H1 (cell line): ENCODE measurements around the gene MAP3K14. TPM values are rescaled to one million over a fixed set of nuclear protein-coding genes. Genes with fewer than 3 reads are reported as not detected.

Experiments used
- CTCF ChIA-PET: fragments of 300-600 bp; sonication (Branson Sonifier 250); formaldehyde crosslinking; loops from one replicate; lab custom pipeline; 2021; ENCODE audit not compliant: partially characterized antibody; lab: Charles Lee
- POLR2A ChIA-PET: fragments of 300-600 bp; sonication (Branson Sonifier 250); formaldehyde crosslinking; loops from one replicate; lab custom pipeline; 2021; ENCODE audit warnings: inconsistent platforms; ENCODE audit not compliant: partially characterized antibody; lab: Charles Lee
- DNase-seq, 2 experiments: peaks; one replicate each; pipeline versions ENCODE4 v3.0.0 to v3.0.0-alpha.2; 2010 to 2022; ENCODE audit warnings: low spot score in 2 of 2, low read depth in 1 of 2, mixed read lengths in 1 of 2
- FAIRE-seq: peaks from 2 replicates; lab custom pipeline; 2011; peaks lifted over from hg19 to GRCh38; lab: Jason Lieb, UNC
- H2AFZ ChIP-seq: 2 replicates; pipeline ENCODE4 v1.8.1; 2012; ENCODE audit warnings: low read length, inconsistent platforms
- H2AK5ac ChIP-seq: 2 replicates; pipeline ENCODE4 v1.6.1; 2013; ENCODE audit warnings: low read depth, low read length
- H2BK120ac ChIP-seq: replicated peaks from 2 replicates; pipeline ENCODE3; 2013; ENCODE audit warnings: low read depth, low read length, inconsistent platforms
- H2BK12ac ChIP-seq: 2 replicates; pipeline ENCODE4 v1.6.1; 2013; ENCODE audit warnings: low read depth, low read length
- H2BK15ac ChIP-seq: 2 replicates; pipeline ENCODE4 v1.6.1; 2013; ENCODE audit warnings: low read length
- H2BK20ac ChIP-seq: 2 replicates; pipeline ENCODE4 v1.6.1; 2013; ENCODE audit warnings: low read length
- H2BK5ac ChIP-seq: 2 replicates; pipeline ENCODE4 v1.6.1; 2013; ENCODE audit warnings: low read depth, low read length
- H3K14ac ChIP-seq: 2 replicates; pipeline ENCODE4 v1.6.1; 2013; ENCODE audit warnings: inconsistent platforms; ENCODE audit not compliant: insufficient read length
- H3K18ac ChIP-seq: 2 replicates; pipeline ENCODE4 v1.6.1; 2013; ENCODE audit warnings: low read length; ENCODE audit errors: extremely low read depth
- H3K23ac ChIP-seq: 2 replicates; pipeline ENCODE4 v1.6.1; 2013; ENCODE audit warnings: inconsistent platforms; ENCODE audit not compliant: insufficient read length
- H3K23me2 ChIP-seq: 2 replicates; pipeline ENCODE4 v1.6.1; 2013; ENCODE audit warnings: low read depth, low read length
- H3K27ac ChIP-seq: 2 replicates; pipeline ENCODE4 v1.6.1; 2011; ENCODE audit warnings: low read depth, low read length, inconsistent platforms
- H3K27me3 ChIP-seq, 4 experiments: replicated peaks in 1 of 4; 1 replicate in 1 of 4; 2 replicates in 3 of 4; pipeline versions ENCODE4 v1.6.1 to v1.8.1; 2011 to 2013; ENCODE audit warnings: low read length in 3 of 4, mild to moderate bottlenecking in 3 of 4, inconsistent platforms in 2 of 4, mixed read lengths in 2 of 4, moderate library complexity in 1 of 4; ENCODE audit not compliant: control insufficient read depth in 3 of 4, insufficient read depth in 3 of 4; ENCODE audit errors: extremely low read depth in 1 of 4
- H3K36me3 ChIP-seq, 4 experiments: 2 replicates each; pipeline versions ENCODE4 v1.6.1 to v1.8.1; 2011 to 2013; ENCODE audit warnings: mild to moderate bottlenecking in 4 of 4, low read length in 3 of 4, moderate library complexity in 2 of 4, control low read depth in 1 of 4, inconsistent platforms in 1 of 4; ENCODE audit not compliant: insufficient read depth in 4 of 4, control insufficient read depth in 2 of 4
- H3K4ac ChIP-seq: replicated peaks from 2 replicates; pipeline ENCODE3; 2013; ENCODE audit warnings: low read length, low read depth, mixed read lengths, inconsistent platforms; ENCODE audit not compliant: insufficient read length
- H3K4me1 ChIP-seq, 4 experiments: replicated peaks in 1 of 4; 1 replicate in 1 of 4; 2 replicates in 3 of 4; pipeline versions ENCODE4 v1.6.1 to v1.8.1; 2011 to 2013; ENCODE audit warnings: low read length in 3 of 4, inconsistent platforms in 2 of 4, mixed read lengths in 1 of 4; ENCODE audit not compliant: insufficient read depth in 4 of 4, control insufficient read depth in 3 of 4
- H3K4me2 ChIP-seq, 2 experiments: 2 replicates each; pipeline versions ENCODE4 v1.6.1 to v1.8.1; 2011 to 2013; ENCODE audit warnings: low read depth in 2 of 2, low read length in 2 of 2, control low read depth in 1 of 2, inconsistent platforms in 1 of 2, mild to moderate bottlenecking in 1 of 2; ENCODE audit not compliant: insufficient read depth in 1 of 2
- H3K4me3 ChIP-seq, 4 experiments: fragments of 200-600, 300-600 bp in 1 of 4; sonication (generic), shearing (Covaris generic), sonication (Bioruptor Twin) in 1 of 4; 2 replicates each; pipeline versions ENCODE4 v1.5.1 to v1.8.1; 2011 to 2016; ENCODE audit warnings: low read length in 4 of 4, low read depth in 3 of 4, control low read depth in 2 of 4, inconsistent platforms in 2 of 4, mild to moderate bottlenecking in 2 of 4, mixed read lengths in 1 of 4, moderate library complexity in 1 of 4; ENCODE audit not compliant: insufficient read depth in 2 of 4; ENCODE audit errors: extremely low read depth in 1 of 4
- H3K56ac ChIP-seq: replicated peaks from 2 replicates; pipeline ENCODE3; 2013; ENCODE audit warnings: low read depth, mild to moderate bottlenecking, mixed read lengths, low read length, inconsistent platforms; ENCODE audit not compliant: insufficient read length
- H3K79me1 ChIP-seq: 2 replicates; pipeline ENCODE4 v1.6.1; 2013; ENCODE audit warnings: low read depth, low read length, control low read depth
- H3K79me2 ChIP-seq, 2 experiments: 2 replicates each; pipeline versions ENCODE4 v1.6.1 to v1.8.1; 2012 to 2013; ENCODE audit warnings: low read length in 2 of 2, mild to moderate bottlenecking in 2 of 2, inconsistent platforms in 1 of 2; ENCODE audit not compliant: insufficient read depth in 2 of 2, control insufficient read depth in 1 of 2
- H3K9ac ChIP-seq, 4 experiments: replicated peaks in 1 of 4; 1 replicate in 1 of 4; 2 replicates in 3 of 4; pipeline versions ENCODE4 v1.6.1 to v1.8.1; 2011 to 2013; ENCODE audit warnings: low read depth in 3 of 4, low read length in 3 of 4, control low read depth in 2 of 4, mild to moderate bottlenecking in 2 of 4, moderate library complexity in 2 of 4, inconsistent platforms in 1 of 4; ENCODE audit errors: extremely low read depth in 1 of 4
- H3K9me3 ChIP-seq, 2 experiments: 2 replicates each; pipeline versions ENCODE4 v1.6.1 to v1.8.1; 2012 to 2013; ENCODE audit warnings: mild to moderate bottlenecking in 2 of 2, moderate library complexity in 2 of 2, control low read depth in 1 of 2, inconsistent platforms in 1 of 2, low read depth in 1 of 2, low read length in 1 of 2, mixed read lengths in 1 of 2; ENCODE audit not compliant: insufficient read depth in 2 of 2
- H4K20me1 ChIP-seq, 2 experiments: replicated peaks in 1 of 2; 2 replicates each; pipeline versions ENCODE3 to v1.8.1; 2011 to 2013; ENCODE audit warnings: inconsistent platforms in 2 of 2, low read length in 2 of 2, mild to moderate bottlenecking in 1 of 2; ENCODE audit not compliant: insufficient read depth in 2 of 2, control insufficient read depth in 1 of 2
- H4K5ac ChIP-seq: 2 replicates; pipeline ENCODE4 v1.6.1; 2013; ENCODE audit warnings: low read length, low read depth, mixed read lengths, inconsistent platforms; ENCODE audit not compliant: insufficient read length
- H4K8ac ChIP-seq: 2 replicates; pipeline ENCODE4 v1.8.0; 2013; ENCODE audit warnings: mild to moderate bottlenecking, moderate library complexity, low read length, inconsistent platforms; ENCODE audit not compliant: insufficient read depth; ENCODE audit errors: extremely low read depth
- H4K91ac ChIP-seq: replicated peaks from 2 replicates; pipeline ENCODE3; 2013; ENCODE audit warnings: low read length, mixed read lengths, inconsistent platforms; ENCODE audit not compliant: insufficient read length
- BRCA1 ChIP-seq: IDR thresholded peaks from 2 replicates; pipeline ENCODE4 v1.6.1; 2012; ENCODE audit warnings: low read depth, low read length, improper control_type of control experiment
- KDM5A ChIP-seq: fragments of 200-600 bp; IDR thresholded peaks from 2 replicates; pipeline ENCODE4 v1.7.1; 2012; ENCODE audit warnings: mild to moderate bottlenecking, low read length, inconsistent platforms, mixed read lengths
- POLR2AphosphoS5 ChIP-seq: IDR thresholded peaks from 2 replicates; pipeline ENCODE4 v1.6.1; 2011; ENCODE audit warnings: low read depth, low read length
- RNF2 ChIP-seq: fragments of 200-900, 300-1000 bp; sonication (generic); IDR thresholded peaks from 2 replicates; pipeline ENCODE4 v1.7.1; 2016; ENCODE audit warnings: borderline replicate concordance, low read depth, mild to moderate bottlenecking, antibody characterized with exemption, low read length; ENCODE audit not compliant: poor library complexity, severe bottlenecking; ENCODE audit errors: missing control alignments
- SP1 ChIP-seq: IDR thresholded peaks from 2 replicates; pipeline ENCODE4 v1.6.1; 2011; ENCODE audit warnings: low read depth, low read length
- SP2 ChIP-seq: IDR thresholded peaks from 2 replicates; pipeline ENCODE4 v1.6.1; 2012; ENCODE audit warnings: mild to moderate bottlenecking, low read length, inconsistent platforms
- TAF1 ChIP-seq: IDR thresholded peaks from 2 replicates; pipeline ENCODE4 v1.6.1; 2011; ENCODE audit warnings: mild to moderate bottlenecking, low read depth, low read length
- WGBS, 2 experiments: shearing (Covaris generic) in 1 of 2; methylation state at CpG; one replicate each; pipeline versions ENCODE4 v1.1.6 to v1.1.7; 2013 to 2015; ENCODE audit warnings: low lambda C conversion rate in 2 of 2, mixed read lengths in 2 of 2, inconsistent platforms in 1 of 2, low coverage in 1 of 2, missing lambda C conversion rate in 1 of 2; ENCODE audit not compliant: insufficient replicate concordance in 2 of 2, insufficient coverage in 1 of 2, insufficient read length in 1 of 2; ENCODE audit errors: extremely low coverage in 1 of 2, missing lambda C conversion rate in 1 of 2; 5-methylcytosine and 5-hydroxymethylcytosine counted together
- polyA plus RNA-seq, 7 experiments: library from polyadenylated mRNA; depleted of rRNA in 3 of 7; stranded (reverse) in 5 of 7; unstranded in 2 of 7; fragments of >200 nt in 5 of 7; fragments of 200-250 nt in 2 of 7; gene quantifications; 1 replicate in 5 of 7; 2 replicates in 1 of 7; 4 replicates in 1 of 7; pipeline versions ENCODE4 v1.2.1 to v1.2.3, GENCODE V29; 2011 to 2013; ENCODE audit warnings: missing spikeins in 2 of 7, mixed read lengths in 2 of 7
- total RNA-seq: library from RNA; stranded (reverse); fragmentation: NEBNext Ultra II Directional; extraction: Animal tissue kit (Norgen Biotek cat#: 25700); gene quantifications from 2 replicates; pipeline ENCODE4 v1.2.1, GENCODE V29; 2021

Gene MAP3K14
- total and polyA plus RNA-seq, 2 of the 8 experiments (the other 6 are each of a cell fraction or from before 2014, with no cell fraction given), result 5.2 to 6.1 TPM

GRCh38 chr17:45351831-45352230 lies 35.0 kb upstream of the MAP3K14 start:
- H3K36me3 ChIP-seq, result no peaks in the 10 kb centered on the region
- H3K14ac ChIP-seq, result no peak overlapping the region
- H3K18ac ChIP-seq, result no peak overlapping the region
- H4K91ac ChIP-seq, result no peak overlapping the region
- 0 out of 4 replicates have a peak, but pooled peaks cover 0 to 2% of the 10 kb centered on the region in 2 experiments for H3K9me3 ChIP-seq
- H4K20me1 ChIP-seq, result no peaks in the 10 kb centered on the region
- CTCF ChIA-PET, result no interaction called here
- H3K4me1 ChIP-seq, result no peaks in the 10 kb centered on the region; a peak in 1 of 7 replicates
- H2AFZ ChIP-seq, result no peak overlapping the region
- no peak overlapping the region for H3K27ac ChIP-seq
- no peak overlapping the region for H4K5ac ChIP-seq
- no peak overlapping the region for H3K4me2 ChIP-seq
- H2BK5ac ChIP-seq, result no peak overlapping the region
- H3K79me2 ChIP-seq, result no peaks in the 10 kb centered on the region
- DNase-seq, result no peak
- H3K27me3 ChIP-seq, result no peaks in the 10 kb centered on the region
- no peak overlapping the region for H2BK20ac ChIP-seq
- H4K8ac ChIP-seq, result no peak overlapping the region
- FAIRE-seq, result no peak
- no peak overlapping the region for H3K56ac ChIP-seq
- no peak overlapping the region for H2BK15ac ChIP-seq
- no peak overlapping the region for H2AK5ac ChIP-seq
- POLR2A ChIA-PET, result no interaction called here
- H2BK120ac ChIP-seq, result no peak overlapping the region
- no peak overlapping the region for H3K4me3 ChIP-seq
- H3K4ac ChIP-seq, result no peak overlapping the region
- H3K9ac ChIP-seq, result no peak overlapping the region
- no peak overlapping the region for H3K23ac ChIP-seq
- WGBS, 2 experiments, result 94% methylated on average over 2 of the region's 2 CpGs; no CpG with 5 or more reads in 1 of the 2 experiments
- H2BK12ac ChIP-seq, result no peak overlapping the region
- H3K23me2 ChIP-seq, result no peaks in the 10 kb centered on the region; the same call in 1 of the 2 replicates
- no peaks in the 10 kb centered on the region for H3K79me1 ChIP-seq
- TF ChIP-seq BRCA1, result no peak
- TF ChIP-seq TAF1, result no peak
- no peak for TF ChIP-seq SP2
- no peak for TF ChIP-seq KDM5A
- TF ChIP-seq SP1, result no peak
- no peak for TF ChIP-seq POLR2AphosphoS5
- TF ChIP-seq RNF2, result no peak
